H7 (cell line): ENCODE results near the gene PRIM1. TPM values are rescaled to one million over a fixed set of nuclear protein-coding genes. Genes with fewer than 3 reads are reported as not detected.
A peak's percentile ranks its signal among the peaks of the same experiment; 100 is the strongest.
"Not testable (repeated sequence)": the region's sequence is repeated elsewhere in the genome, so short reads cannot be mapped to it uniquely, and the experiment has no call there.

Experiments
- DNase-seq: peaks from one replicate; pipeline ENCODE4 v3.0.0; 2012
- H3K27me3 ChIP-seq: 2 replicates; pipeline ENCODE4 v1.6.0; 2011; ENCODE audit warnings: mild to moderate bottlenecking, low read length; ENCODE audit not compliant: control insufficient read depth, insufficient read depth
- H3K36me3 ChIP-seq: replicated peaks from 2 replicates; pipeline ENCODE4 v1.5.1; 2011; ENCODE audit warnings: low read length; ENCODE audit not compliant: control insufficient read depth, insufficient read depth
- H3K4me3 ChIP-seq: 2 replicates; pipeline ENCODE4 v1.5.1; 2011; ENCODE audit warnings: low read depth, mild to moderate bottlenecking, control low read depth, low read length, moderate library complexity; ENCODE audit not compliant: insufficient read depth
- total RNA-seq: library from RNA; depleted of rRNA; stranded (reverse); fragments of >200 nt; shearing (Covaris generic); gene quantifications from 2 replicates; pipeline ENCODE4 v1.2.3, GENCODE V29; 2014; rRNA removed

PRIM1 gene
- 44.0 and 70.2 TPM in 2 replicates for total RNA-seq

- peak within 1 kb of the TSS; percentile 71 for H3K4me3 ChIP-seq
- peak; percentile 96 for DNase-seq
- H3K36me3 ChIP-seq = peaks cover 3% of the 10 kb centered on the region
- no peaks in the 10 kb centered on the region for H3K27me3 ChIP-seq
These were observed at the start of gene PRIM1 for GRCh38 chr12:56751712-56752598. Gene PRIM1 (minus strand): TSS chr12:56752323. CDS start chr12:56752298, 25 bp downstream.

DNA sequence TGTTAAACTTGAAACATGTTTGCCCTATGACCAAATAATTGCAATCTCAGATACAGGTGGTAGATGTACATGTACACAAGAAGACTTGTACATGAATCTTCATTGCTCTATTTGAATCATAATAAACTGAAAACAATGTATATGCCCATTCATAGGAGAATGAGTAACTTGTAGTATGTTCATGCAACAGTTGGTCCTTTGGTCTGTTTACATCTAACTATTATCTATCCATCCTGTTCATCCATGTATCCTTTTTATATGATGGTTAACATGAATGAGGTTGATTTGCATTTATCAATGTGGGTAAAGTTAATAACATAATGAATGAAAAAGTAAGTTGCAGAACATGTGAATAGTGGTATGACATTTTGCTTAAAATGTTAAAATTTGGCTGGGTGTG, 48.1 kb upstream of the PRIM1 start:
- no peak for DNase-seq
- Histone ChIP-seq H3K27me3 (no peaks in the 10 kb centered on the region), H3K36me3 (no peaks in the 10 kb centered on the region)

GRCh38 chr12:56799345-56799744, 47.2 kb upstream of the PRIM1 start:
- H3K36me3 ChIP-seq, DNase-seq, H3K4me3 ChIP-seq, H3K27me3 ChIP-seq: not testable (repeated sequence)

More for the DNA sequence above, 48.1 kb upstream of the PRIM1 start:
- H3K4me3 ChIP-seq = no peak overlapping the region

- not testable (repeated sequence) for H3K36me3 ChIP-seq, H3K27me3 ChIP-seq, H3K4me3 ChIP-seq, DNase-seq
These were observed 43.7 kb upstream of the PRIM1 start for GRCh38 chr12:56795791-56796190.

GRCh38 chr12:56795046-56795562, 43.0 kb upstream of the PRIM1 start:
- H3K4me3 ChIP-seq, H3K36me3 ChIP-seq, H3K27me3 ChIP-seq, DNase-seq: not testable (repeated sequence)

DNA sequence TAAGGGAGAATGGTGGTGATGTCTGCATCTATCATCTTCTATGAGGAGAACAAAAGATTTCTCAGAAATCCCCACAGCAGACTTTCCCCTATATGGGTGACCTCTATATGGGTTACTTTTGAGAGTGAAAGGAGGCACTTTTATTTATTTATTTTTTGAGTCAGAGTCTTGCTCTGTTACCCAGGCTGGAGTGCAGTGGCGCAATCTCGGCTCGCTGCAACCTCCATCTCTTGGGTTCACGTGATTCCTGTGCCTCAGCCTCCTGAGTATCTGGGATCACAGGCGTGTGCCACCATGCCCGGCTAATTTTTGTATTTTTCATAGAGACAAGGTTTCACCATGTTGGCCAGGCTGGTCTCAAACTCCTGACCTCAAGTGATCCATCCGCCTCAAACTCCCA, 41.0 kb upstream of the PRIM1 start:
- H3K27me3 ChIP-seq, H3K4me3 ChIP-seq, H3K36me3 ChIP-seq: not testable (repeated sequence)
- DNase-seq = peak; percentile 8

GRCh38 chr12:56792678-56793077, 40.6 kb upstream of the PRIM1 start:
- no peak overlapping the region for H3K4me3 ChIP-seq
- H3K27me3 ChIP-seq = no peaks in the 10 kb centered on the region
- DNase-seq = no peak
- no peaks in the 10 kb centered on the region for H3K36me3 ChIP-seq

DNA sequence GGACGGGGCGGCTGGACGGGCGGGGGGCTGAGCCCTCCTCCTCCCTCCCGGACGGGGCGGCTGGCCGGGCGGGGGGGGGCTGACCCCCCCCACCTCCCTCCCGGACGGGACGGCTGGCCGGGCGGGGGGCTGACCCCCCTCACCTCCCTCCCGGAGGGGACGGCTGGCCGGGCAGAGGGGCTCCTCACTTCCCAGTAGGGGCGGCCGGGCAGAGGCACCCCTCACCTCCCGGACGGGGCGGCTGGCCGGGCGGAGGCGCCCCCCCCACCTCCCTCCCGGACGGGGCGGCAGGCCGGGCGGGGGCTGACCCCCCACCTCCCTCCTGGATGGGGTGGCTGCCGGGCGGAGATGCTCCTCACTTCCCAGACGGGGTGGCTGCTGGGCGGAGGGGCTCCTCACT, 37.3 kb upstream of the PRIM1 start:
- not testable (repeated sequence) for H3K4me3 ChIP-seq, H3K27me3 ChIP-seq, H3K36me3 ChIP-seq, DNase-seq

GRCh38 chr12:56787498-56787897, 35.4 kb upstream of the PRIM1 start:
- no peak for DNase-seq
- no peaks in the 10 kb centered on the region for H3K36me3 ChIP-seq
- no peak overlapping the region for H3K4me3 ChIP-seq
- no peaks in the 10 kb centered on the region for H3K27me3 ChIP-seq

DNA sequence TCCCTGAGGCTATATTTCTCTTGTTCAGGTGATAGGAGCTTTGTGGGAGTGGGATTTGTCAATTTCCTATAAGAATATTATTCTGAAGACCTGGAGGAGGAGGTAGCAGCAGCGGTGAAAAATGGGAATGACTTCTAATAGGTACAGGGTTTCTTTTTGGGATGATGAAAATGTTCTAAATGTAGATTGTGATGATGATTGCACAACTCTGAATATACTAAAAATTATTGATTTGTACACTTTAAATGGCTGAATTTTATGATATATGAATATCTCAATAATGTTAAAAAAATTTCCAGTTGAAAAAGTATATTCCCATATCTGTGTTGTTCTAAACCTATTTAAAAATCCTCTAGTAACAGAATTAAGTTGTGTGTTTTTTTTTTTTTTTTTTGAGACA, 33.8 kb upstream of the PRIM1 start:
- H3K36me3 ChIP-seq = no peaks in the 10 kb centered on the region
- no peak for DNase-seq
- H3K27me3 ChIP-seq = no peaks in the 10 kb centered on the region
- no peak overlapping the region for H3K4me3 ChIP-seq

DNA sequence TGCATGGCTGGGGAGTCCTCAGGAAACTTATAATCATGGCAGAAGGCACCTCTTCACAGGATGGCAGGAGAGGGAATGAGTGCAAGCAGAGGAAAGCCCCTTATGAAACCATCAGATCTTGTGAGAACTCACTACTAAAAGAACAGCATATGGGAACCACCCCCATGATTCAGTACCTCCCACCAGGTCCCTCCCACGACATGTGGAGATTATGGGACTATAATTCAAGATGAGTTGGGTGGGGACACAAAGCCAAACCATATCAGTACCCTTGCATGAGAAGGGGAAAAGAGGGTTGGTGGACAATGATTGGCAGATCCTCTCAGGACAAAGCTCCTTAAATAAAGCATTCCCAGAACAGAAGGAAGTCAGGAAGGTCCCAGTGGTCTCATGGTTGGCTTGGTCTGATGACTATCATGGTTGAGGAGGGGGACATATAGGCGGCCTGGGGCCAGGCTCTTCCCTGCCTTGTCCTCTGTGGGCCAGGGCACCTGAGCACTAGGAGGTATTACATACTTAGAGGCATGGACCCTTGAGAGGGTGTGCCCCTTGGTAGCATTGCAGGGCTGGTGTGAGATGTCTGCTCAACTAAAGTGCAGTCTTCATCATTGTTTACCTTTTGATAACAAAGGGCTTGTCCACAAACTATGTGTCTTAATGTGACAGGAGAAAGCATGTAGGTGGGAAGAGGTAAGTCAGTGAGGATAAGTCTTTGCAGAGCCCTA, 33.2 kb upstream of the PRIM1 start:
- Histone ChIP-seq H3K4me3 (no peak overlapping the region), H3K27me3 (no peaks in the 10 kb centered on the region), H3K36me3 (no peaks in the 10 kb centered on the region)
- no peak for DNase-seq

DNA sequence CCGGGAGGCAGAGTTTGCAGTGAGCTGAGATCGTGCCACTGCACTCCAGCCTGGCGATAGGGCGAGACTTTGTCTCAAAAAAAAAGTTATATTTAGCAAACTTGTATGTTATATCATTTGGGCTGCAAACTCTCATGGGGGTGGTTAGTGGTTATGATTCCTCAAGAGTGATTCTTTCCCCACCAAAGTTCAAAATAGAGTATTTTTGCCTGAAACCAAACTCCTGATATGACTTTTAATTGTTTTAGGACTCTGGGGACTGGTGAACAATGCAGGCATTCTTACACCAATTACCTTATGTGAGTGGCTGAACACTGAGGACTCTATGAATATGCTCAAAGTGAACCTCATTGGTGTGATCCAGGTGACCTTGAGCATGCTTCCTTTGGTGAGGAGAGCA, 29.6 kb upstream of the PRIM1 start:
- Histone ChIP-seq H3K4me3 (no peak overlapping the region), H3K27me3 (no peaks in the 10 kb centered on the region), H3K36me3 (no peaks in the 10 kb centered on the region)
- DNase-seq = no peak

- DNase-seq = no peak
These were observed 26.6 kb upstream of the PRIM1 start for GRCh38 chr12:56778756-56779155.

DNA sequence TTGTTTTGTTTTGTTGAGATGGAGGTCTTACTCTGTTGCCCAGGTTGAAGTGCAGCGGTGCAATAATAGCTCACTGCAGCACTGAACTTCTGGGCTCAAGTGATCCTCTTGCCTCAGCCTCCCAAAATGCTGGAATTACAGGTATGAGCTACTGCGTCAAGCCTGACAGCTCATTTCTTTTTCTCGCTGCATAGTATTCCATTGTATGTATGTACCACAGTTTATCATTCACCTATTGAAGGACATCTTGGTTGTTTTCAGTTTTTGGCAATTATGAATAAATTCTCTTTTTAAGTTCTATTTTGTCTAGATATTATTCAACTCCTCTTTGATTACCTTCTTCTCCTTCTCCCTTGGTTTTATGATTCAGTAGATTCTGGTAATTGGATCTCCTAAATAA, 24.5 kb upstream of the PRIM1 start:
- DNase-seq = no peak
- Histone ChIP-seq H3K4me3 (no peak overlapping the region), H3K27me3 (no peaks in the 10 kb centered on the region), H3K36me3 (no peaks in the 10 kb centered on the region)

More at GRCh38 chr12:56778756-56779155, 26.6 kb upstream of the PRIM1 start:
- H3K36me3 ChIP-seq = no peaks in the 10 kb centered on the region
- no peaks in the 10 kb centered on the region for H3K27me3 ChIP-seq
- no peak overlapping the region for H3K4me3 ChIP-seq

DNA sequence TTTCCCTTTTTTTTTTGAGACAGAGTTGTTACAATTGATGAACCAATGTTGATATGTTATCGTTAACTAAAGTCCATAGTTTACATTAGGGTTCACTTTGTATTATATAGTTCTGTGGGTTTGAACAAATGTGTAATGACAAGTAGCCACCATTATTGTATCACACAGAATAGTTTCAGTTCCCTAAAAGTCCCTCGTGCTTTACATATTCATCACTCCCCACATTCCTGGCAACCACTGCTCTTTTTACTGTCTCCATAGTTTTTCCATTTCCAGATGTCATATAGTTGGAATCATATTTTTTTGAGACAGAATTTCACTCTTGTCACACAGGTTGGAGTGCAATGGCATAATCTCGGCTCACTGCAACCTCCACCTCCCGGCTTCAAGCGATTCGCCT, 23.5 kb upstream of the PRIM1 start:
- H3K36me3 ChIP-seq = no peaks in the 10 kb centered on the region
- no peak overlapping the region for H3K4me3 ChIP-seq
- no peak for DNase-seq
- no peaks in the 10 kb centered on the region for H3K27me3 ChIP-seq
